ENCODE results near the gene AP2A2.

GRCh38 chr11:876545-876944 is 49.1 kb upstream of the AP2A2 start:
- TF ChIP-seq CTCF (conservative IDR thresholded peaks at IDR 0.05; ENCODE audit: low read depth, low read length) = no peak
- no peak for TF ChIP-seq EZH2 (IDR thresholded peaks at IDR 0.05; ENCODE audit: borderline replicate concordance, low read depth, low read length, poor library complexity, severe bottlenecking)
